ENCODE results near the gene PRKRA. TPM values are rescaled to one million over a fixed set of nuclear protein-coding genes. Genes with fewer than 3 reads are reported as not detected.

The PRKRA gene
- total and polyA plus RNA-seq, 2 of the 13 experiments (the other 11 are each of a cell fraction or from before 2014, with no cell fraction given), result 53.1 to 74.7 TPM

GRCh38 chr2:178450774-178451525 lies at the start of gene PRKRA, which contains the start of gene PJVK (continued):
- TF ChIP-seq MED1 (CRISPR knock-in tag; IDR thresholded peaks at IDR 0.05) (0 out of 2 replicates have a peak, but pooled peaks have one; percentile 51), ZNF331 (CRISPR knock-in tag; IDR thresholded peaks at IDR 0.05) (peak; percentile 72; the same call in 1 of the 2 replicates), SNAPC5 (CRISPR knock-in tag; IDR thresholded peaks at IDR 0.05; ENCODE audit: borderline replicate concordance) (0 out of 2 replicates have a peak, but pooled peaks have one; percentile 11), TCF7L2 (IDR thresholded peaks at IDR 0.05; ENCODE audit: low read depth, low read length) (no peak), ZXDC (CRISPR knock-in tag; IDR thresholded peaks at IDR 0.05) (peak; percentile 95; the same call in 1 of the 2 replicates), THYN1 (CRISPR knock-in tag; IDR thresholded peaks at IDR 0.05; ENCODE audit: borderline replicate concordance, low read depth) (0 out of 2 replicates have a peak, but pooled peaks have one; percentile 77), ZNF563 (CRISPR knock-in tag; IDR thresholded peaks at IDR 0.05) (peak; percentile 75), SMC3 (IDR thresholded peaks at IDR 0.05; ENCODE audit: low read length) (no peak), SNAPC2 (CRISPR knock-in tag; IDR thresholded peaks at IDR 0.05) (no peak), EED (CRISPR knock-in tag; IDR thresholded peaks at IDR 0.05) (peak; percentile 98), ZNF530 (CRISPR knock-in tag; IDR thresholded peaks at IDR 0.05; ENCODE audit: low read depth) (no peak), RBFOX2 (IDR thresholded peaks at IDR 0.05; ENCODE audit: low read depth, low read length) (peak; percentile 100), FLYWCH1 (CRISPR knock-in tag; IDR thresholded peaks at IDR 0.05) (no peak), ZKSCAN5 (CRISPR knock-in tag; IDR thresholded peaks at IDR 0.05) (0 out of 2 replicates have a peak, but pooled peaks have one; percentile 48), ZNF670 (CRISPR knock-in tag; IDR thresholded peaks at IDR 0.05; ENCODE audit: borderline replicate concordance) (peak; percentile 66; the same call in 1 of the 2 replicates), TEAD3 (CRISPR knock-in tag; optimal IDR thresholded peaks at IDR 0.05; ENCODE audit: borderline replicate concordance) (peak; percentile 46), MLLT10 (CRISPR knock-in tag; IDR thresholded peaks at IDR 0.05) (no peak), HMGXB4 (CRISPR knock-in tag; IDR thresholded peaks at IDR 0.05; ENCODE audit: borderline replicate concordance in 1 of 2, low read depth in 1 of 2) (peak; percentile 93 to 94), NFYB (CRISPR knock-in tag; IDR thresholded peaks at IDR 0.05) (peak; percentile 47), ZNF317 (CRISPR knock-in tag; IDR thresholded peaks at IDR 0.05) (peak; percentile 61), KAT2B (IDR thresholded peaks at IDR 0.05; ENCODE audit: borderline replicate concordance, low read depth, low read length) (no peak), ZBTB20 (CRISPR knock-in tag; IDR thresholded peaks at IDR 0.05; ENCODE audit: borderline replicate concordance, low read depth) (peak; percentile 74), HIC2 (CRISPR knock-in tag; IDR thresholded peaks at IDR 0.05; ENCODE audit: low read depth) (no peak; the same call in none of the 2 replicates)
